Measurements from ENCODE around the gene AFAP1L2. TPM values are rescaled to one million over a fixed set of nuclear protein-coding genes. Genes with fewer than 3 reads are reported as not detected.

Gene AFAP1L2
- total RNA-seq, 1 experiment from 2014 or later = 170 TPM

- peaks cover 32% of the 10 kb centered on the region for H3K4me1 ChIP-seq (ENCODE audit: control insufficient read depth, insufficient read depth, low read length)
- H3K27me3 ChIP-seq (ENCODE audit: control insufficient read depth, insufficient read depth, low read length) = no peaks in the 10 kb centered on the region
- no peaks in the 10 kb centered on the region for H3K9me3 ChIP-seq (ENCODE audit: control insufficient read depth, insufficient read depth, low read depth, low read length)
- POLR2A ChIA-PET = no interaction called here
- TF ChIP-seq POLR2AphosphoS5 (IDR thresholded peaks at IDR 0.05; ENCODE audit: low read depth, low read length) (no peak), SIN3A (IDR thresholded peaks at IDR 0.05; ENCODE audit: borderline replicate concordance, insufficient read depth, low read depth, low read length) (no peak), REST (IDR thresholded peaks at IDR 0.05; ENCODE audit: insufficient read depth in 1 of 2, low read depth in 2 of 2, low read length in 1 of 2) (no peak), CTCF (IDR thresholded peaks at IDR 0.05) (no peak), TCF7L2 (IDR thresholded peaks at IDR 0.05; ENCODE audit: low read depth, low read length) (no peak)
- H3K27ac ChIP-seq (ENCODE audit: low read length) = no peak overlapping the region
- intact Hi-C loops (cut with micrococcal nuclease; ENCODE audit: unreplicated experiment) = no loop called here
- DNase-seq (ENCODE audit: low read depth, low spot score) (no peak), ATAC-seq (no peak)
- H3K4me3 ChIP-seq (ENCODE audit: low read depth in 2 of 2, low read length in 2 of 2) = no peak overlapping the region
- BruUV-seq (replicated peaks) = no TSS peak
- in situ Hi-C loops (cut with HindIII; ENCODE audit: low pct_unique_long_range_greater_than_20kb, low sequenced_read_pairs) = no loop called here
- no peaks in the 10 kb centered on the region for H3K36me3 ChIP-seq (ENCODE audit: control insufficient read depth, insufficient read depth, low read length)
- CTCF ChIA-PET = interaction anchor here (0.6 to 0.8 kb wide), 4 partner anchors 29 to 474 kb away, joined by 3 read pairs; no protein-coding TSS in a partner anchor
Measured at GRCh38 chr10:114342976-114343375, 61.3 kb downstream of the AFAP1L2 start.

- H3K36me3 ChIP-seq (ENCODE audit: control insufficient read depth, insufficient read depth, low read length) = peaks cover 3% of the 10 kb centered on the region
- no peak for DNase-seq (ENCODE audit: low read depth, low spot score)
- ChIA-PET CTCF (no interaction called here), POLR2A (interaction anchor here (0.7 kb wide), 1 partner anchor 151 kb away, joined by 5 read pairs; no protein-coding TSS in a partner anchor)
- H3K9me3 ChIP-seq (ENCODE audit: control insufficient read depth, insufficient read depth, low read depth, low read length) = no peaks in the 10 kb centered on the region
- intact Hi-C loops (cut with micrococcal nuclease; ENCODE audit: unreplicated experiment) = no loop called here
- H3K27me3 ChIP-seq (ENCODE audit: control insufficient read depth, insufficient read depth, low read length) = no peaks in the 10 kb centered on the region
- no TSS peak for BruUV-seq (replicated peaks)
- peaks cover 12% of the 10 kb centered on the region for H3K4me1 ChIP-seq (ENCODE audit: control insufficient read depth, insufficient read depth, low read length)
- H3K4me3 ChIP-seq (ENCODE audit: low read depth in 2 of 2, low read length in 2 of 2) = no peak overlapping the region
- TF ChIP-seq REST (IDR thresholded peaks at IDR 0.05; ENCODE audit: insufficient read depth in 1 of 2, low read depth in 2 of 2, low read length in 1 of 2) = no peak
- TF ChIP-seq SIN3A (IDR thresholded peaks at IDR 0.05; ENCODE audit: borderline replicate concordance, insufficient read depth, low read depth, low read length) = no peak
- no peak for TF ChIP-seq POLR2AphosphoS5 (IDR thresholded peaks at IDR 0.05; ENCODE audit: low read depth, low read length)
- no peak for TF ChIP-seq TCF7L2 (IDR thresholded peaks at IDR 0.05; ENCODE audit: low read depth, low read length)
- in situ Hi-C loops (cut with HindIII; ENCODE audit: low pct_unique_long_range_greater_than_20kb, low sequenced_read_pairs) = no loop called here
- H3K27ac ChIP-seq (ENCODE audit: low read length) = no peak overlapping the region
- no peak for ATAC-seq
Measured at GRCh38 chr10:114340816-114341215, 63.5 kb downstream of the AFAP1L2 start.

Measured in Panc1 (cell line).